Measurements from ENCODE around the gene MEF2C.

Gene MEF2C

GRCh38 chr5:88686726-88687125 is 196.3 kb downstream of the MEF2C start:
- DNase-seq (ENCODE audit: low read depth): no peak

DNA sequence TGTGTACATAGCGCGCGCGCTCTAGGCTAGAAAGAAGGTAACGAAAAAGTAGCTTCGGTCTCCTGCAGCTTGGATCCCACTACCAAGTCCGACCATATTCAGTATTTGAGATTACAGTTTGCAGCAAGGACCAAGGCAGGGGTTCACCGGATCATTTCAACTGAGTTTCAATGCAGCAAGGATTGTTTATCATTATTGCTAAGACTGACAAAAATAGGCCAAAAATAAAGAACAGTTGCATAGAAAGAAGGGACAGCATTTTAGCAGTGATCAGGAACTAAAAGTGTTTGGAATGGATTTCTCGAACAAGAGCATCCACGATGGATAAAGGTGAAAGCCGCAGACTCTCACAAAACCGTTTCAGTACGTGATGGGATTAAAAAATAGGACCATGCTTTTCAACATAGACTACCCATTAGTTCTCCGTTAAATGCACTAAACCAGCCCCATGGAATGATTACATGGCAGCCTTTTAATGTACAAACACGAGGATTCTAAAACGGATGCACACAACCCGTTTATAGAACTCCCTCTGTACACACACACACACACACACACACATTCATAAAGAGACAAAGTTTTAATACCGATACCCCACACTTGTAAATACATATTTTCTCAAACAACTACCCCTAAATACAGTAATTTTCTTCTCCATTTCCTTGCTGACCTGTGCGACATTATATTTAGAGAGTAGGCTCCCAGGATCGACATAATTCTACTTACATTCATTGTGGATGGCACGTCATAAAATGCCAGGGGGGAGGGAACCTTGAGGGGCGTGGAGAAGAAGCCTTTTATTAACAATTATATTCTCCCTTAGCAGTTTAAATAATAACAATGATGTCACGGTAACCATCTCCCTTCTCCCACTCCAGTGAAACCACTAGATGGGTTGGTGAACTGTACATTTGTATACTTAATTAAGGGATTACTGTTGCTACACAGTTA is 197.1 kb downstream of the MEF2C start:
- no peak for DNase-seq (ENCODE audit: low read depth)

DNA sequence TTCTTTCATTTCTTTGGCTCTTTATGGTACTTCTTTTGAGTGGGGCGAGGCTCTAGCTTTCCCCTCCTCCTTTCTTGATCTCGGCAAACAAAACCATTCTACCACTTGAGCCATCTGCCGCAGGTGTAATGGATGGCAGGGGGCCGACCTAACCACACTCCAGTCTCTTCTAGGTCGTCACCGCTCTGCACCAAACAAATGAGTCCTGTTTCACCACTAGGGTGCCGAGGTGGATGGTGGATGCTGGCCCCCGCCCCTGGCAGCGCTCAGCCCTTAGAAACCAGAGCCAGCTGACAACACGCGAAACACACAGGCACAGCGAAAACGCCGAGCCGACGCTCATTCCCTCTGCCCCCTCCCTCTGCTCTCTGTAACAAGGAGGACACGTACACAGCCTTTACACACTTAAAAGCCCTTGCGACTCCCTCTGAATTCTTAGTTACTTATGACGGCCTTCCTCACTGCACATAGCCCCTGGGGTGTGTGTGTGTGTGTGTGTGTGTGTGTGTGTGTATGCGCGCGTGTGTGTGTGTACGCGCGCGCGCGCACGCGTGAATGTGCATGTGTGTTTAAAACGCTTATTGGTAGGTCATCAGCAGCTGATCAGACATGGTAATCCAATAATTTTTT is 199.4 kb downstream of the MEF2C start:
- DNase-seq (ENCODE audit: low read depth): no peak

GRCh38 chr5:88682881-88683361 is 200.1 kb downstream of the MEF2C start:
- DNase-seq (ENCODE audit: low read depth): no peak

GRCh38 chr5:88682131-88682530 is 200.9 kb downstream of the MEF2C start:
- no peak for DNase-seq (ENCODE audit: low read depth)

GRCh38 chr5:88681211-88681803 is 201.7 kb downstream of the MEF2C start:
- DNase-seq (ENCODE audit: low read depth): no peak

DNA sequence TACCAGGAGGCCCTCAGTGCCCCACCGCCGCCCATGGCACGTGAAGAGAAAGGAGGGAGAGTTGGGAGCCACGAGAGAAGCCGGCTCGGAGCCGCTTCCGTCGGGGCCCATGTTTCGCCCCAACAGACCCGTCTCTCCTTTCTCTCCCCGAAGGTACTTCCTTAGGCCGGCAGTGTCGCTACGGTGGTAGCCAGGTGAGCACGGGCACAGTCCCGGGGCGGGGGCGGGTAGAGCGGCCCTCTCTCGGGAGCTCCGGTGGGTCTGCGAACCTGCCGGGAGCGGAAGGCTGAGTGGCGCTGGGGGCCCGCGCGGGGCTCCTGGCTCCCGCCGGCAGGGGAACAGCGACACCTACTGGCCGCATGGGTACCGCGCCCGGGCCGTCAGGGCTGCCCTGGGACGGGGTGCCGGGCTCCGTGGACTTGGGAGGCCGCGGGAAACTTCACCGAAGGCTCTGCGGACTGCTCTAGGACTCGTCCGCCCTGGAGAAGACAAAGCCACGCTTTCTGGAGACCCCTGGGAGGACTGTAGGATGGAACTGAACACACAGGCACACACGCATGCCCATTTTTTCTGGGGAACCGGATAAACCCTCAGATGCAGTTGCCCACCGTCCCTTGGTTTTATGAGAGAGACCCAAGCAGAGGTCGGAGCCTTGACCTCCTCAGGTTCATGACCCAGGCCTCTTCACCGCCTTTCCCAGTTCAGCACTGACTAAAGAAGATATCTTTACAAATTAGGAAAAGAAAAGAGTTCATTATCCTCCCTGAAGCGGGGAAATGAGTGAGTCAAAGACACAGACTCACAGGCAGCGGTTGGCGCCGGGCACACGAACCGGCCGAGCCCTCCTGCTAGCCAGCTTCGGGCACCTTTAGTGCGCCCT is 202.5 kb downstream of the MEF2C start:
- no peak for DNase-seq (ENCODE audit: low read depth)

- no peak for DNase-seq (ENCODE audit: low read depth)
These were observed 203.3 kb downstream of the MEF2C start for GRCh38 chr5:88679638-88680037.

DNA sequence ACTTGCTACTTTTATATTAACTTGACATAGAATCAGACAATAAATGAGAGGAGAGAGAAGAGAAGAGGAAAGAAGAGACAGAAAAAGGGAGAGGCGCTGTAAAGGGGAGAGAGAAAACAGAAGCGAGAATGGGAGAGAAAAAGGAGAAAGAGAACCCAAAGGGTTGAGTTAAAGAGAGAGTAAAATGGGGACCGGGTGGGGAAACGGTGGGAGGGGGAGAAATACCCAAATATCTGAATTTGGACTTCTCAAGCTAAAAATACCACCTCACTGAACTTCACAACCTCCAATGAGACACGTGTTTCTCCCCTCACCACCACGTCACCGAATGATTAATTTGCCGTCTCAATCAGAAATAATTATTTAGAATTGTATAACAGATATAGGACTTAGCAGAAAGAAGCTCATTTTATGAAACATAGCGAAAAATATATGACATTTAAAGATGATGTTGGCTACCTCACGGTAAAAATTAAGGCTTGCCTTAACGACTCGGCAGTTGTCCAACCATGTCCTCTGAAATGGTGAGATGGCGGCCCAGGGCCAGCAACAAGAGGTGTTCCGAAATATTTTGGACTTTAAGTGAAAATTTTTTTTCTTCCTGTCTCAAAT is 204.1 kb downstream of the MEF2C start:
- no peak for DNase-seq (ENCODE audit: low read depth)

DNA sequence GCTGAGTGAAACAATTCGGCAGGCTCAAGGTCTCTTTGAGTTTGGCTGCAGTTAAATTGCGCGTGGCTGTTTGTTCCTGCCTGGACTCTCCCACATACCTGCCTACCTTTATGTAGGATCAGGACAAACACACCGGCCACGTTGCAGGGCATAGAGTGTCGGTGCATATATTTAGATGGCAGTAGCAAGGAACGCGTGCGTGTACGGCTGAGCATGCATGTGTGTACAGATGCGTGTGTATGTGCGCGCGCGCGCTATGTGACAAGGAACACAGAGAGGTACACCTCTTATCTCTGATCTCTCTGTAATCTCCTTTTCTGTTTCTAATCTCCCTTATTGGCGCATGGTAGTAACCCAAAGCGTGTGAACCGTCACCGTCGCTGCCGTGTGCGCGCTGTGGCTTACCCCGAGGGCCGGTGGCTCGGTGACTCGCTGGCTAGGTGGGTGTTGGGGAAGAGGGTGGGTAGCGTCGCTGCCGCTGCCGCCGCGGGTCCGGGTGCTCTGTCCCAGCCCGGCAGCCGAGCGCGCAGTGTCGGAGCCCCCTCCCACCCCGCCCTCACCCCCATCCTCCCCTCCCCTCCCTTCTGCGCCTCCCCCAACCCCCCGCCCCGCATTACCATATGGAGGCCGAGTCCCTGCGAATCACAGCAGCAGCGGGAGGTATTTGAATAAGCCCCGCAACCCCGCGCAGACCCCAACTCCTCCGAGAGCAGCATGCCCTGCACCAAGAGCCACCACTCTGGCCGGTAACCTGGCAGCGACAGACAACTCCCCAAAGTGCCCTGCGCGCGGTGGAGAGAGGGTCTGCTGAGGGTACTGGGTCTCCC is 204.8 kb downstream of the MEF2C start:
- no peak for DNase-seq (ENCODE audit: low read depth)

DNA sequence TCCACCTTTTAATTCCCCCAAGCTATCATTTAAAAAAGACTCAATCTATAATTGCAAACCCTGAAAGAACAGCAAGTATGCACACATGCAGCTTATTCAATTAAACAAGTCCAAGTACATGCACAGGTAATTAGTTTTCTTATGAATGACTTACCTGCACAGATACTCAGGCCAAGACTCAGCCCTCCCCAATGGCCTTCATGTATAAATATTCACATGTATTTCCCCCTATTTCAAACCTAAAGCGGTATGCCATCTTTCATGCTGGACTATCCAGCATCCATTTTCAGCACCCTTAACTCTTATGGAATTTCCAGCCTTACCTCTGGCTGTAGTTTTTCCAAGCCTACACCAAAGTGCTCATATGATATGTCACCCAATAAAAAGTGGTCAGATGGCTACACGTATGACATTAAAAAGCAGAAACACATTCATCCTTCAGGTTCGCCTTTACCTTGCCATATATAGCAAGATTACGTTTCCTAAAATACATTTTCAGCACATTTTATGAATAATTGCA is 205.5 kb downstream of the MEF2C start:
- no peak for DNase-seq (ENCODE audit: low read depth)

- no peak for DNase-seq (ENCODE audit: low read depth)
These were observed 206.2 kb downstream of the MEF2C start for GRCh38 chr5:88676637-88677375.

GRCh38 chr5:88675708-88676636 is 207.0 kb downstream of the MEF2C start:
- DNase-seq (ENCODE audit: low read depth): no peak

- DNase-seq (ENCODE audit: low read depth): no peak
These were observed 207.7 kb downstream of the MEF2C start for GRCh38 chr5:88675168-88675707.

GRCh38 chr5:88674356-88675167 is 208.4 kb downstream of the MEF2C start:
- no peak for DNase-seq (ENCODE audit: low read depth)

DNA sequence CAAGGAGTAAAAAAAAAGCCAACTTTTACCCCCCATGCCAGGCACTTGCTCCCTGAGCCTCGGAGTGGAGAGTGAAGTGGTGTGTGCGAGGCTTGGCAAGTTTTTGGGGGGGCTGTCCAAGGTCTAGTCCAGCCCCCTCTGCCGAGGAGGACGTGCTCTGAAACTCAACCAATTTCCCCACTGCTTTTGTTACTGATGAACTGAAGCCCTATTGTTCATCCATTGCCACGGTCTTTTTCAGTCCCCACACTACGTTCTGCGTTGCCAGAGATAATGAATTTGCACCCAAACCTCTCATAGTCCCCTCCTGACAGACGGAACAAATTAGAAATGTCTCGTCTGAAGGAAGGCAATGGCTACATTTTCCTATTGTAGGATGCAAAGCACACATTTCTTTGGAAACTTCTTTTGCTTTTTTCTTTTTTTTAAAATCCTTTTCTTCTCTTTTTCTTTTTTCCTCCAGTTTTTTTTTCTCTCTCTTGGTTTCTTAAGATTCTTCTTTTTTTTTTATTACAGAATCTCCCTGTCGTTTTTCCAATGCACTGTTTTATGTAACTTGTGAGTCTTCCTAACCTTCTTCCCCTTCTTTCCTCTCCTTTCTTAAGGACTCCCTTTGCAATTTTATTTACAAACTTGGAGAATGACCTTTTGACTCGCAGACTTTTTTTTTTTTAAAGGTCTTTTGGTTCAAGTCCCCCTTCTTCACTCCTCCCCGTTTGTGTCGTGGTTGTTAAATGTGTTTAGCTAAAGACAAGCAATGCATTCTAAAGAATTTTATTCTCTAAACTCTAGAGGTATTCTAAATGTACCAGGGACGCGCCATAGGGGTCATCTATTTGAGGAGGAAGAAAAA is 209.5 kb downstream of the MEF2C start:
- no peak for DNase-seq (ENCODE audit: low read depth)

All from GM04504 (cell line).